ENCODE results near the gene ADARB2. TPM values are rescaled to one million over a fixed set of nuclear protein-coding genes. Genes with fewer than 3 reads are reported as not detected.

Gene ADARB2
- total and polyA plus RNA-seq, 4 donors = 0.55 to 0.70 (median 0.59) TPM; not detected in 1

DNA sequence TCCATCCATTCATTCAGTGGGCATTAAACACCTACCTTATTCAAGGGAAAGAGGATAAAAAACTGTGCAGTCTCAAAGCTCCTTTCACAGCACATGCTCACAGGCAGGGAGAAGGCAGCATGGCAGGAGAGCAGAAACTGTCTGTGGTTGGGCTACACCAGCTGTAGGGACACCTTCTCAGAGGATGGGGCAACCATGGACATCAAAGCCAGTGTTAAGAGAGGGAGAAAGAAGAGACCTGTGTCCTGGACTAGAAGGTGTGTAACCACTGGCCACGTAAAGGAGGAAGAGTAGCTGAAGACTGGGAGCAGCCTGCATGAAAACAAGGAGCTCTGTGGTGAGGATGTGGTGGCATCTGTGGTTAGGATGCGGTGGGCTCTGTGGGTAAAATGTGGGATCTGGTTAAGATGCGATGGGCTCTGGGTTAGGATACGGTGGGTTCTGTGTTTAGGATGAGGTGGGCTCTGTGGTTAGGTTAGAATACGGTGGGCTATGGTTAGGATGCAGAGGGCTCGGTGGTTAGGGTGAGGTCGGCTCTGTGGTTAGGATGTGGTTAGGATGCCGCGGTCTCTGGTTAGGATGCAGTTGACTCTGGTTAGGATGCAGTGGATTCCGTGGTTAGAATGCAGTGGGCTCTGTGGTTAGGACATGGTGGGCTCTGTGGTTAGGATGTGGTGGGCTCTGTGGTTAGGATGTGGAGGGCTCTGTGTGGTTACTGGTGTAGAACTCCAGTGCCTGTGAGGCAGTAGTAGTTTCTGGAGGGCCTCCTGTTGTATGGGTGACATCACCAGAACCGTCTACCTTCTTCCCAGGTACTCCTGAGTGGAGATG lies 483.6 kb downstream of the ADARB2 start:
- no peaks in the 10 kb centered on the region for H3K36me3 ChIP-seq (ENCODE audit: control insufficient read depth in 4 of 4, insufficient read depth in 3 of 4, low read depth in 1 of 4, low read length in 3 of 4)
- H3K9me3 ChIP-seq (ENCODE audit: control insufficient read depth in 4 of 4, low read length in 3 of 4) = peaks cover 0 to 4% (median 0%) of the 10 kb centered on the region in 4 donors
- H3K4me3 ChIP-seq (ENCODE audit: low read depth in 1 of 3, low read length in 3 of 3) = no peak overlapping the region
- 72% methylated on average over 11 of the region's 11 CpGs for WGBS
- peaks cover 0 to 11% (median 0%) of the 10 kb centered on the region in 4 donors for H3K27me3 ChIP-seq (ENCODE audit: control insufficient read depth in 4 of 4, insufficient read depth in 4 of 4, low read length in 3 of 4)
- DNase-seq (ENCODE audit: low spot score) = no peak
- TF ChIP-seq SP1 (IDR thresholded peaks at IDR 0.05) = no peak
- no peak for TF ChIP-seq NR2F2 (IDR thresholded peaks at IDR 0.05)
- TF ChIP-seq, protein P1, sequence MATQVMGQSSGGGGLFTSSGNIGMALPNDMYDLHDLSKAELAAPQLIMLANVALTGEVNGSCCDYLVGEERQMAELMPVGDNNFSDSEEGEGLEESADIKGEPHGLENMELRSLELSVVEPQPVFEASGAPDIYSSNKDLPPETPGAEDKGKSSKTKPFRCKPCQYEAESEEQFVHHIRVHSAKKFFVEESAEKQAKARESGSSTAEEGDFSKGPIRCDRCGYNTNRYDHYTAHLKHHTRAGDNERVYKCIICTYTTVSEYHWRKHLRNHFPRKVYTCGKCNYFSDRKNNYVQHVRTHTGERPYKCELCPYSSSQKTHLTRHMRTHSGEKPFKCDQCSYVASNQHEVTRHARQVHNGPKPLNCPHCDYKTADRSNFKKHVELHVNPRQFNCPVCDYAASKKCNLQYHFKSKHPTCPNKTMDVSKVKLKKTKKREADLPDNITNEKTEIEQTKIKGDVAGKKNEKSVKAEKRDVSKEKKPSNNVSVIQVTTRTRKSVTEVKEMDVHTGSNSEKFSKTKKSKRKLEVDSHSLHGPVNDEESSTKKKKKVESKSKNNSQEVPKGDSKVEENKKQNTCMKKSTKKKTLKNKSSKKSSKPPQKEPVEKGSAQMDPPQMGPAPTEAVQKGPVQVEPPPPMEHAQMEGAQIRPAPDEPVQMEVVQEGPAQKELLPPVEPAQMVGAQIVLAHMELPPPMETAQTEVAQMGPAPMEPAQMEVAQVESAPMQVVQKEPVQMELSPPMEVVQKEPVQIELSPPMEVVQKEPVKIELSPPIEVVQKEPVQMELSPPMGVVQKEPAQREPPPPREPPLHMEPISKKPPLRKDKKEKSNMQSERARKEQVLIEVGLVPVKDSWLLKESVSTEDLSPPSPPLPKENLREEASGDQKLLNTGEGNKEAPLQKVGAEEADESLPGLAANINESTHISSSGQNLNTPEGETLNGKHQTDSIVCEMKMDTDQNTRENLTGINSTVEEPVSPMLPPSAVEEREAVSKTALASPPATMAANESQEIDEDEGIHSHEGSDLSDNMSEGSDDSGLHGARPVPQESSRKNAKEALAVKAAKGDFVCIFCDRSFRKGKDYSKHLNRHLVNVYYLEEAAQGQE (IDR thresholded peaks at IDR 0.05) = no peak
- TF ChIP-seq EGR1 (IDR thresholded peaks at IDR 0.05; ENCODE audit: low read depth in 2 of 2) = no peak
- no peak for TF ChIP-seq FOXA2 (IDR thresholded peaks at IDR 0.05)
- TF ChIP-seq YY1 (IDR thresholded peaks at IDR 0.05) = no peak
- no peak for TF ChIP-seq RXRA (IDR thresholded peaks at IDR 0.05)
- no peak for TF ChIP-seq HNF4A (conservative IDR thresholded peaks at IDR 0.05)
- no peak overlapping the region for H3K9ac ChIP-seq (ENCODE audit: low read depth in 1 of 2, low read length in 2 of 2)
- no peak overlapping the region for H3K27ac ChIP-seq (ENCODE audit: low read depth in 1 of 2, low read length in 2 of 2)
- H3K4me1 ChIP-seq (ENCODE audit: control insufficient read depth in 4 of 4, insufficient read depth in 4 of 4, low read length in 3 of 4) = no peaks in the 10 kb centered on the region

DNA sequence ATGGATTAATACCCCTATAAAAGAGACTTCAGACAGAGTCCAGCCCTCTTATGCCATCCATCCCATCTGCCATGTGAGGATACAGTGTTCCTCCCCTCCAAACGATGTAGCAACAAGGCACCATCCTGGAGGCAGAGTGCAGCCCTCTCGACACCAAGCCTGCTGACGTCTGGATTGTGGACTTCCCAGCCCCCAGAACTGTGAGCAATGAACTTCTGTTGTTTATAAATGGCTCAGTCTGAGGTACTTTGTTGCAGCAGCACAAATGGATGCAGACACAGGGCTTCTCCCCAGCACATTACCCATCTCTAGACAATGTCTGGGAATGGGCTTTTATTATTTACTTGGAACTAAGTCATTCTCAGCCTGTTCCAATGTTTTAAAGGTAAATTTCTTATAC lies 485.6 kb downstream of the ADARB2 start:
- TF ChIP-seq, protein P2, sequence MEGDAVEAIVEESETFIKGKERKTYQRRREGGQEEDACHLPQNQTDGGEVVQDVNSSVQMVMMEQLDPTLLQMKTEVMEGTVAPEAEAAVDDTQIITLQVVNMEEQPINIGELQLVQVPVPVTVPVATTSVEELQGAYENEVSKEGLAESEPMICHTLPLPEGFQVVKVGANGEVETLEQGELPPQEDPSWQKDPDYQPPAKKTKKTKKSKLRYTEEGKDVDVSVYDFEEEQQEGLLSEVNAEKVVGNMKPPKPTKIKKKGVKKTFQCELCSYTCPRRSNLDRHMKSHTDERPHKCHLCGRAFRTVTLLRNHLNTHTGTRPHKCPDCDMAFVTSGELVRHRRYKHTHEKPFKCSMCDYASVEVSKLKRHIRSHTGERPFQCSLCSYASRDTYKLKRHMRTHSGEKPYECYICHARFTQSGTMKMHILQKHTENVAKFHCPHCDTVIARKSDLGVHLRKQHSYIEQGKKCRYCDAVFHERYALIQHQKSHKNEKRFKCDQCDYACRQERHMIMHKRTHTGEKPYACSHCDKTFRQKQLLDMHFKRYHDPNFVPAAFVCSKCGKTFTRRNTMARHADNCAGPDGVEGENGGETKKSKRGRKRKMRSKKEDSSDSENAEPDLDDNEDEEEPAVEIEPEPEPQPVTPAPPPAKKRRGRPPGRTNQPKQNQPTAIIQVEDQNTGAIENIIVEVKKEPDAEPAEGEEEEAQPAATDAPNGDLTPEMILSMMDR (IDR thresholded peaks at IDR 0.05; ENCODE audit: low read depth, low read length, missing input control) = no peak
- TF ChIP-seq, protein P3, sequence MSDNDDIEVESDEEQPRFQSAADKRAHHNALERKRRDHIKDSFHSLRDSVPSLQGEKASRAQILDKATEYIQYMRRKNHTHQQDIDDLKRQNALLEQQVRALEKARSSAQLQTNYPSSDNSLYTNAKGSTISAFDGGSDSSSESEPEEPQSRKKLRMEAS (IDR thresholded peaks at IDR 0.05) = no peak
- no peak for TF ChIP-seq HNF4A (conservative IDR thresholded peaks at IDR 0.05)
- TF ChIP-seq, protein P1 (IDR thresholded peaks at IDR 0.05) = no peak
- no peak for TF ChIP-seq RAD21 (IDR thresholded peaks at IDR 0.05)
- no peak for TF ChIP-seq NR2F2 (IDR thresholded peaks at IDR 0.05)
- no peak for TF ChIP-seq TAF1 (conservative IDR thresholded peaks at IDR 0.05)
- no peak for TF ChIP-seq FOXA2 (IDR thresholded peaks at IDR 0.05)
- TF ChIP-seq, protein P4, sequence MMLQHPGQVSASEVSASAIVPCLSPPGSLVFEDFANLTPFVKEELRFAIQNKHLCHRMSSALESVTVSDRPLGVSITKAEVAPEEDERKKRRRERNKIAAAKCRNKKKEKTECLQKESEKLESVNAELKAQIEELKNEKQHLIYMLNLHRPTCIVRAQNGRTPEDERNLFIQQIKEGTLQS (IDR thresholded peaks at IDR 0.05) = no peak
- TF ChIP-seq FOXA1 (IDR thresholded peaks at IDR 0.05) = no peak
- TF ChIP-seq RXRA (IDR thresholded peaks at IDR 0.05) = no peak
- TF ChIP-seq, protein P5, sequence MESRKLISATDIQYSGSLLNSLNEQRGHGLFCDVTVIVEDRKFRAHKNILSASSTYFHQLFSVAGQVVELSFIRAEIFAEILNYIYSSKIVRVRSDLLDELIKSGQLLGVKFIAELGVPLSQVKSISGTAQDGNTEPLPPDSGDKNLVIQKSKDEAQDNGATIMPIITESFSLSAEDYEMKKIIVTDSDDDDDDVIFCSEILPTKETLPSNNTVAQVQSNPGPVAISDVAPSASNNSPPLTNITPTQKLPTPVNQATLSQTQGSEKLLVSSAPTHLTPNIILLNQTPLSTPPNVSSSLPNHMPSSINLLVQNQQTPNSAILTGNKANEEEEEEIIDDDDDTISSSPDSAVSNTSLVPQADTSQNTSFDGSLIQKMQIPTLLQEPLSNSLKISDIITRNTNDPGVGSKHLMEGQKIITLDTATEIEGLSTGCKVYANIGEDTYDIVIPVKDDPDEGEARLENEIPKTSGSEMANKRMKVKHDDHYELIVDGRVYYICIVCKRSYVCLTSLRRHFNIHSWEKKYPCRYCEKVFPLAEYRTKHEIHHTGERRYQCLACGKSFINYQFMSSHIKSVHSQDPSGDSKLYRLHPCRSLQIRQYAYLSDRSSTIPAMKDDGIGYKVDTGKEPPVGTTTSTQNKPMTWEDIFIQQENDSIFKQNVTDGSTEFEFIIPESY (IDR thresholded peaks at IDR 0.05) = no peak
- TF ChIP-seq HNF4G (IDR thresholded peaks at IDR 0.05) = no peak
- TF ChIP-seq SP1 (IDR thresholded peaks at IDR 0.05) = no peak
- TF ChIP-seq EGR1 (IDR thresholded peaks at IDR 0.05; ENCODE audit: low read depth in 2 of 2) = no peak
- TF ChIP-seq GABPA (IDR thresholded peaks at IDR 0.05 in 1 of 2, conservative IDR thresholded peaks at IDR 0.05 in 1 of 2) = no peak
- no peak for TF ChIP-seq YY1 (IDR thresholded peaks at IDR 0.05)
- H3K4me1 ChIP-seq (ENCODE audit: control insufficient read depth in 4 of 4, insufficient read depth in 4 of 4, low read length in 3 of 4) = no peaks in the 10 kb centered on the region
- peaks cover 0 to 11% (median 1%) of the 10 kb centered on the region in 4 donors for H3K27me3 ChIP-seq (ENCODE audit: control insufficient read depth in 4 of 4, insufficient read depth in 4 of 4, low read length in 3 of 4)

More for the DNA sequence above, 485.6 kb downstream of the ADARB2 start:
- no peak for DNase-seq (ENCODE audit: low spot score)
- H3K9ac ChIP-seq (ENCODE audit: low read depth in 1 of 2, low read length in 2 of 2) = no peak overlapping the region
- no peak overlapping the region for H3K27ac ChIP-seq (ENCODE audit: low read depth in 1 of 2, low read length in 2 of 2)
- WGBS = 56% methylated on average over 3 of the region's 3 CpGs
- peaks cover 0 to 8% (median 0%) of the 10 kb centered on the region in 4 donors for H3K9me3 ChIP-seq (ENCODE audit: control insufficient read depth in 4 of 4, low read length in 3 of 4)
- H3K4me3 ChIP-seq (ENCODE audit: low read depth in 1 of 3, low read length in 3 of 3) = no peak overlapping the region
- no peaks in the 10 kb centered on the region for H3K36me3 ChIP-seq (ENCODE audit: control insufficient read depth in 4 of 4, insufficient read depth in 3 of 4, low read depth in 1 of 4, low read length in 3 of 4)
